Posterior cingulate gyrus (tissue), 11 donors: ENCODE data around the gene MYB.
"Not testable (repeated sequence)": the region's sequence is repeated elsewhere in the genome, so short reads cannot be mapped to it uniquely, and the experiment has no call there.

ENCODE experiments used
- DNase-seq, 10 donors: peaks; one replicate each; pipeline versions ENCODE4 v3.0.0 to v3.0.0-alpha.2; 2020 to 2021; ENCODE audit warnings: mixed read lengths in 3 of 10
- intact Hi-C: fragments of 100-400 bp; cut with DNase I; formaldehyde crosslinking; loops from one replicate; pipeline ENCODE4 v1.15.1; 2023

Gene MYB

DNA sequence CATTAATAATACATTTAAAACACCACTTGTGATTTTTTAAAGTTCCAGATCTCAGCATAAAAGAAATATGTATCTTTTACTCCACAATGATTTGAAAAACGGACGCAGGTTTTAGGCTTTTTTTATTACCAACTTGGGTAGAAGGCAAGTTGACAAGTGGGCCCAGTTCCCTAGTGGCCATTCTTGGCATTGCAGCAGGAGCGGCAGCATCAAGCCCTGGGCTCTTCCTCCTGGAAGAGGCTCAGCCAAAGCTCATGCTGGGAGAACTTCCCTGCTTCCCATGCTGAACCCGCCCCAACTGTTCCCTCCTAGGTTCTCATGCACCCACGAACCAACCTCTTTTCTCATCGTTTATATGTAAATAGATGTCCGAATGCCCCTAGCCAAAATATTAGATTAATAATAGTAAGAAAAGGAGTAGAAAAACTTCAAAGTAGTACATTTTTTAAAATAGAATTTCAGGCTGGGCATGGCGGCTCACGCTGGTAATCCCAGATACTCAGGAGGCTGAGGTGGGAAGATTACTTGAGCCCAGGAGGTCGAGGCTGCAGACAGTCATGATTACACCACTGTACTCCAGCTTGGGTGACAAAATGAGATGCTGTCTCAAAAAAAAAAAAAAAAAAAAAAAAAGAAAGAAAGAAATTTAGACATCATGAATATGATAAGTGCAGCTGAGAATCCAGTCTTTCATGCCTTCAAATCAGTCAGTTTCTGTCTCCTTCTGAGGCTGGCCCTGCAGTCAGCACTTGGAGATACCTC lies 18.2 kb upstream of the MYB start:
- intact Hi-C loops = no loop called here
- peak in 1 of 10 donors; percentile 50 for DNase-seq

DNA sequence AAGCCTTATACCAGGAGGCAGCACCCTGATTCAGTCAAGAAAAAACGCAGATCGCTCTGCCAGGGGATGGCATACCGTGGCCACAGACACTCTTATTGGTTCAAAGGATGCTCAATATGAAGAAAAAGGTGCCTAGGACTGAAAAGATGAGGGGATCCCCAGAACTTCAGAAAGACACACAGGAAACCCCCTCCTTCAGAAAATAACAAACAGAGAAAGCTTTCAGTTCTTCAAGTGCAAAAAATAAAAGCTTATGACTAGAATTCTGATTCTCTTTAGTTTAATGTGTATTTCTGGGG lies 17.7 kb upstream of the MYB start:
- DNase-seq = no peak
- intact Hi-C loops = no loop called here

DNA sequence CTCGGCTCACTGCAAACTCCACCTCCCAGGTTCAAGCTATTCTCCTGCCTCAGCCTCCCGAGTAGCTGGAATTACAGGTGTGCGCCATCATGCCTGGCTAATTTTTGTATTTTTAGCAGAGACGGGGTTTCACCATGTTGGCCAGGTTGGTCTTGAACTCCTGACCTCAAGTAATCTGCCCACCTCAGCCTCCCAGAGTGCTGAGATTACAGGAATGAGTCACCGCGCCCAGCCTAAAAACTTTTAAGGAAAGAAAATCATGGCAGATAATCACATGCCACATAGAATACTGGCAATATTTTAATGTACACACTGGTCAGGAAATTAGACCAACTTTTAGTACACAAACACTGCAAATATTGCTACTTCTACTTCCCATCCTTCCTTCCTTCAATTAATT lies 16.7 kb upstream of the MYB start:
- DNase-seq = peak in 1 of 10 donors; percentile 33
- intact Hi-C loops = not testable (repeated sequence)

DNA sequence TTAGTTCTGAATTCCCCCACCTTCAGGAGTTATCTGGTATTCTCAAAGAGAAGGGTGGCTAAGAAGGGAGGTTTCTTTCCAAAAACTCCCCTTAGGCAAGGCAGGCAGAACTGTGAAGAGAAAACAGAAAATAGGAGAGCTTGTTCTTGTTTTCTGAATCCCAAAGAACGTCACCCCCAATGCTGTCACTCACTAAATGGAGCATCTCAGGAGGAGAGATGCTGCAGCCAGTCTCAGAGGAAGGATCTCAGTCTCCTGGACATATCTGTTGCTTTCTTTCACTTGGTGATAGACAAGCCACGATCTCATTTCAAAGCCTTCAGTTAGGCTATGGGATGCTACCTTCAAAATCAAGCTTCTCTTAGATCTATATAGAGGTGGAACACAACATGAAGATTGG lies 16.1 kb upstream of the MYB start:
- DNase-seq = no peak
- intact Hi-C loops = no loop called here

DNA sequence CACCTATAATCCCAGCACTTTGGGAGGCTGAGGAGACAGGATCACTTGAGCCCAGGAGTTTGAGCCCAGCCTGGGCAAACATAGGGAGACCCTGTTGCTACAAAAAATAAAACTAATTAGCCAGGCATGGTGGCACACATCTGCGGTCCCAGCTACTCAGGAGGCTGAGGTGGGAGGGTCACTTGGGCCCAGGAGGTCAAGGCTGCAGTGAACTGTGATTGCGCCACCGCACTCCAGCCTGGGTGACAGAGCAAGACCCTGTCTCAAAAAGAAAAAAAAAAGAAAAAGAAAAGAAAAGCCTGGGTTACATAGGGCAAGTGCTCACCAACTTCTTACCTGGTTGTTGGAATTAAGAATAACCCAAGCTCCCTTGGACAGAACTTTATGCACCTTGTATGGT lies 14.6 kb upstream of the MYB start:
- intact Hi-C loops = no loop called here
- DNase-seq = peak in 2 of 10 donors; percentile 29 to 30

DNA sequence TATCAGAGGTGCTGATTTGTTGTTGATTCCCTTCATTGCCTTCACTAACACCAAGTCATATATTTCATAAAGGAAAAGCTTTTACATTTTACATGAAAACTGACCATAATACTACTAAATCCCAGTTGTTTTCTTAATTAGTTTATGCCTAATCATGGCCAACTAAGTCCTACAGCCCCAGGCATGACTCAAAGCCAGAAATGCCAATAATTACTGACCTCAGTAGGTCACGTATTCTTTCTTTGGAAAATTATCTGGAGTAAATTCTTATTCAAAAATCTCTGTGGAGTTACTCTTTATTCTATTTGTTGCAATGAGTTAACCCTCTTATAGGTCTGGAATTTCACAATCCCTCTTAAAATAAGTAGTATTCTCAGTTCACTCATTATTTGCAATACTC lies 13.5 kb upstream of the MYB start:
- no peak for DNase-seq
- intact Hi-C loops = no loop called here

DNA sequence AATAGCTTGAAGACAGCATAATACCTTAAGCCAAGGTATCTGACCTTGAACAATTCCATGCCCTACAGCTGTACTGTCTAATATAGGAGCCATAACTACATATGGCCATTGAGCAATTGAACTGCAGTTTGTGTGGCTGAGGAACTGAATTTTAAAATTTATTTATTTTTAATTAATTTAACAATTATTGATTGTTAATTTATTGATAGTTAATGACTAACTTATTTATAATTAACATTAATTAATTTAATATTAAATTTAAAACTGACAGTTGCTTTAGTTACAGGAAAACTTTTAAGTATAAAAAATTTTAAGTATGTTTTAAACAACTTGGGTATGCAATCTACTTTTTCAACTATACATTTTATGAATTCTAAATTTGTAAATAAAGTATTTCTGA lies 12.3 kb upstream of the MYB start:
- intact Hi-C loops = no loop called here
- DNase-seq = no peak

DNA sequence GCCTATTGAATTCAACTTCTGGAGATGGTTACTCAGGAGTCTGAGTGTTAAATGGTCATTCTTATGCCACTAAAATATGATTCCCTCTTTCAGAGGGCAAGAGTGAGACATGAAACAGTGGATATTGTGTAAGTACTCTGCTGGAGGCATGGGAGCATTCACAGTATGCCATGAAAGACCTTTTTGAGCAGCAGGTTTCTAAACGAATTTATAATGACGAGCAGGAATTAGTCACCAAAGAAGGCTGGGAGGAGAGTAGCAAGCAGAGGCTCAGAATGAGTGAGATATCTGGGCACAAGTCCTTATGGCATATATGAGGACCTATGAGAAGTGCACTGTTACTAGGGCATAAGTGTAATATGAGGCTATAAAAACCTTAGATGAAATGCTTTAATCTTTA lies 10.9 kb upstream of the MYB start:
- DNase-seq = no peak
- intact Hi-C loops = loop anchor here (10.0 kb wide), 1 partner anchor 115 kb away; the partner anchor contains the start of gene HBS1L

DNA sequence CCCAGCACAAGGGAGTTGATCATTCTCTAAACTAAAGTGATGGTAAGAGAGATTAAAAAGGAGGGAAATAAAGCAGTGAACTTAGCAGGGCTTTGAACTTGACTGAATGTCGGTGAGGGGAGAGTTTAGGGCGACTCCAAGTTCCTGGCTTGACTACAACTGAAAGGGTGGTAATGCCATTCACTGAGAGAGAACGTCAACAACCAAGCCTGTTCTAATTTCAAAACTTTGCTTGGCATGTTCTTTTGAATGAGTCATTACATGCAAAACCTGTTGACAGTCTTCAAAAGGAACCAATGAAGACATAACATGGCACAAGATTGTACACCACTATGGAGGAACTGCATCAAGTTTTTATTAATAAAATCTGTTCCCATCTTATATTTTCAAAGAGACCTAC lies 10.3 kb upstream of the MYB start:
- no peak for DNase-seq
- intact Hi-C loops = loop anchor here (10.0 kb wide), 1 partner anchor 116 kb away; the partner anchor contains the start of gene HBS1L

DNA sequence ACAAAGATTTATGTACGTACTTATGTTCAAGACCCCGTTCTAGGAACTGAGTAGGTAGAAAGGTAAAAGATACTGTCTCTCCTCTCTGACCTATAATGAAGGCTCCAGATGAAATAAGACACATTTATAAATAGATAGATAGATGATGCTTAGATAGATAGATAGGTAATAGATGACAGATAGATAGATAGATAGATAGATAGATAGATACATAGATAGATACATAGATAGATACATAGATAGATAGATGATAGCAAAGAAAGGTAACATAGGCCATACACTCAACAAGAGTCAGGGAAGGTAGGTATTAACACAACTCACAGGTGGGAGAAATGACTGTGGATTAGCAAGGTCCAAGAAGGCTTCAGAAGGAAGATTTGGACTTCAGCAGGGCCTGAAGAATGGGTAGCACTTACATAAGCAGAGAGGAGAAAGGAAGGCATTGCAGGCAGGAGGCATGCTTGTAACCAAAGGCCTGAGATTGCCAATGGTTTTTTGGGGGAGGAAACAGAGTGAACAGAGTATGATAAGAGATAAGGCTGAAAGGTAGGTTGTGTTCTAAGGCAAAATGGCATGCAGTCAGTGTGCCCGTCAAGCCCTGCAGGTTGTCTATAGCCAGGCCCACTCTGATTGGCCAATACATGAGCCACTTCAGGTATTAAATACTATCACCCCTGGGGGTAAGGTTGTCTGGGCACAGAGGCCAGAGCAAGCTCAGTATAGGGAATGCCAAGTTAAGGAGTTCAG lies 7.7 kb upstream of the MYB start:
- intact Hi-C loops = loop anchor here (10.0 kb wide), 1 partner anchor 119 kb away; the partner anchor contains the start of gene HBS1L
- peak in 1 of 10 donors; percentile 35 for DNase-seq

DNA sequence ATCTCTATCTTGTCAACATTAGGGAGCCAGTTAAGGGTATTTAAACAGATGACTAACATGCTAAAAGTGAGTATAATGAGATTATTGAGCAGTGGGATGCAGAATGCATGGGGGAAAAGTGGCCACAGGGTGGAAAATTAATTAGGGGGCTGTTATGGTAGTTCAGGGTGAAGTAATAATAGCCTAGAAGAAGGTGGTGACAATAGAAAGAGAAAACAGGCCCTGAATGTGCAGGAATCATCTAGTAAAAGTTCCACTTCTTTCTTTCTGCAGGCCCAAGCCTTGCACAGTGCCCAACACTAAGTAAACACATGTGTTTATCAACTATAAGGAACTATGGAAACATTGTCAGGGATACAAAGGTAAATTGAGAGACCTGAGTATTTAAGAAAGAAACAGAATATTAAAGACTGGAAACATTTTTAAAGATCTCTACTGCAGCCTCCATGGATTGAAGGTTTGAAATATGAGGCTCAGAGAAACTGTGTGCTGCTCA lies 7.1 kb upstream of the MYB start:
- no peak for DNase-seq
- intact Hi-C loops = loop anchor here (10.0 kb wide), 1 partner anchor 119 kb away; the partner anchor contains the start of gene HBS1L

DNA sequence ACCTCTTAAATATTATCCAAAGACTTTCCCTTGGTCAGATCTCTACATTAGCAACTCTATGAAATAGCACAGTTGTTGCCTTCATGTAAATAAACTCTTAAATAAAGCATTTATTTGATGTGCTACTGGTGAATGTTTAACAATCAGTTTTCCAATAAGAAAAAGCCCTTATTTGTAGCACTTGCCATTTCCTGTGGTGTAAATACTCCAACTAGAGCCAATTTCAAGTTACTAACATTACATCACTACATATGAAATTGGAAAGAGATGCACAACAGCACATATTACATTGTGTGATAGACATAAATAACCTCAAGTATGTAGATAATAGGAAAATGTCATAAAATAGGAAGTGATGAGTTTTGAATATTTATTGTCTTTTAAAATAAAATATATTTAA lies 5.0 kb upstream of the MYB start:
- no peak for DNase-seq
- intact Hi-C loops = loop anchor here (10.0 kb wide), 1 partner anchor 121 kb away; the partner anchor contains the start of gene HBS1L

DNA sequence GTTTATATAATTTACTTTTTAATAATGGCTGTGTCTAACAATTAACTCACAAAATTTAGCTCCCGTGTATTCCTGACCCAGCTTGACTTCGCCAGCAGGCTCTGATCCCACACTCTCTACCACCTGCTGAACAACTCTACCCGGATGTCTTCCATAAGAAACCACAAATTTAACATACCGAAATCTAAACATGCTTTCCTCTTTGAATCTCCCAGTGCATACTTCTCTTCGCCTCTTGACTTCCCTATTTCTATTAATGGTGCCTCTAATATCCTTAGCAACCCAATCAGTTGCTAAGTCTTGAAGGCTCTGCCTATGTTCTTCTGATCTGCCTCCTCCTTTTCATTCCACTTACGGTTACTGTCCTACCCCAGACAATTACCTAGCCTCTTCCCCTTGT lies 4.6 kb upstream of the MYB start:
- intact Hi-C loops = loop anchor here (10.0 kb wide), 1 partner anchor 122 kb away; the partner anchor contains the start of gene HBS1L
- DNase-seq = no peak

DNA sequence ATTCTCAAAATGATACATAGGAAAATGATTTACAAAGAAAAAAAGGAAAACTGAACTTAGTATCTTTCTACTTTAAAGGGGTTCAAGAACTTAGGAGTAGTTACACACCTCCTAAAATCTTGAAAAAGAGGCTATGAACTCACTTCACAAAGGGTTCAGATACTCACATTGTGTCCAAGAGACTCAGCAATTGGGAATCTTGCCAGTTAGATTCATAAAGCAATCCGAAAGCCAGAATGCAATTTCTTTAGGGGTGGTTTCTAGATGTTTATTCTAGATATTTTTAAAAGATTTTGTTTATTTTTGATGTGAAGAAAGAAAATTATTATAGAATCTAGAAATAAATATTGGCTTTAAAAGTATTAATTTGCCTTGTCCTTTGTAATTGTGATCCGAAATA lies 1.7 kb upstream of the MYB start:
- intact Hi-C loops = loop anchor here (10.0 kb wide), 1 partner anchor 125 kb away; the partner anchor contains the start of gene HBS1L
- no peak for DNase-seq

DNA sequence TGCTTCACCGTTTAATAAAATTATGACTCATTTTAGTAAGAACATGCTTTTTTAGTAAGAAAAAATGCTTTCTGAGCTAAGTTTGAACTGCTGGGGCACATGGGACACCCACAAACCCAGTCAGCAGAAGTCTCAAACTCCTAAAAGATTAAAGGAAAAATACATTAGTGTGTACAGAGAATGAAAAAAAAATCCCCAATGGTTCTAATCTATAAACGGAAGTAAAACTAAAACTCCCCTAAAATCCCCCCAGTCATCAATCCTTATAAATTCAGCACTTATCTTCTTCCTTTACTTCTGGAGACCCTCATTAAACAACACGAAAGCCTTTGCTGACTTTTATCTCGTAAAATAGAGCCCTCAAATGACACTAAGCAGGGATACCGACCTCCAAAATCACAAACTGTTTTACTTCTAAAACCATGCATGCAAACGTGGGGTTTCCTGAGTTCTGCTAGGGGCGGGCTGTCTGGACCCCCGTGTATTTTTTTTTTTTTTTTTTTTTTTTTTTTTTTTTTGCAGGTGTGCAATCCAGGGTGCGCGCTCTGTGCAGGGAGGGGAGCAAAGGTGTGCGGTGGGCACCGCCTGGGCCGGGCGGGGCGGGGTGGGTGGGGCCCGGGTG lies 1.1 kb upstream of the MYB start:
- intact Hi-C loops = loop anchor here (10.0 kb wide), 1 partner anchor 125 kb away; the partner anchor contains the start of gene HBS1L
- no peak for DNase-seq

DNA sequence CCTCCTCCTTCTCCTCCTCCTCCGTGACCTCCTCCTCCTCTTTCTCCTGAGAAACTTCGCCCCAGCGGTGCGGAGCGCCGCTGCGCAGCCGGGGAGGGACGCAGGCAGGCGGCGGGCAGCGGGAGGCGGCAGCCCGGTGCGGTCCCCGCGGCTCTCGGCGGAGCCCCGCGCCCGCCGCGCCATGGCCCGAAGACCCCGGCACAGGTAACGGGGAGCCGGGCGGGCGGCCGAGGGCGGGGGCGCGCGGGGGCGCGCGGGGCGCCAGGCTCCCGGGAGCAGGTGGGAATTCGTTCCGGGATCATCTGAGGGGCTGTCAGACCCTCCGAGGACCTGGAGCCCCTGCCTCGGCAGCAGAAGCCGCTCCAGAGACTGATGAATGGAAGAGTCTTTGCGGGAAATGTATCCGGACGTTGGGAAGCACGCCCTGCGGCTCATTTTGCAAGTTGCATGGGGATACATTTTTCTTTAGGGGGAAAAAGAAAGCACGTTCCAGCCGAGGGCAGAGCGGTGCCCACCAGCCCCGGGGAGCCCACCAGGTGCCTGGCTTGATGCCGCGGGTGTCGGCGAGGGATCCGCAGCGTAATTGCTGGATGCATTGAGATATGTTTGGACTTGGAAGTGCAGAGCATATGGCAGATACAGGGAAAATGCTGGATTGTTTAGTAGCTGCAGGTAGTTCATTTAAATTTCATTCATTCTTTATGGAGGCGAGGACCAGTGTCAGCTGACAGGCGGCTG lies 394 bp downstream of the MYB start:
- no peak for DNase-seq

DNA sequence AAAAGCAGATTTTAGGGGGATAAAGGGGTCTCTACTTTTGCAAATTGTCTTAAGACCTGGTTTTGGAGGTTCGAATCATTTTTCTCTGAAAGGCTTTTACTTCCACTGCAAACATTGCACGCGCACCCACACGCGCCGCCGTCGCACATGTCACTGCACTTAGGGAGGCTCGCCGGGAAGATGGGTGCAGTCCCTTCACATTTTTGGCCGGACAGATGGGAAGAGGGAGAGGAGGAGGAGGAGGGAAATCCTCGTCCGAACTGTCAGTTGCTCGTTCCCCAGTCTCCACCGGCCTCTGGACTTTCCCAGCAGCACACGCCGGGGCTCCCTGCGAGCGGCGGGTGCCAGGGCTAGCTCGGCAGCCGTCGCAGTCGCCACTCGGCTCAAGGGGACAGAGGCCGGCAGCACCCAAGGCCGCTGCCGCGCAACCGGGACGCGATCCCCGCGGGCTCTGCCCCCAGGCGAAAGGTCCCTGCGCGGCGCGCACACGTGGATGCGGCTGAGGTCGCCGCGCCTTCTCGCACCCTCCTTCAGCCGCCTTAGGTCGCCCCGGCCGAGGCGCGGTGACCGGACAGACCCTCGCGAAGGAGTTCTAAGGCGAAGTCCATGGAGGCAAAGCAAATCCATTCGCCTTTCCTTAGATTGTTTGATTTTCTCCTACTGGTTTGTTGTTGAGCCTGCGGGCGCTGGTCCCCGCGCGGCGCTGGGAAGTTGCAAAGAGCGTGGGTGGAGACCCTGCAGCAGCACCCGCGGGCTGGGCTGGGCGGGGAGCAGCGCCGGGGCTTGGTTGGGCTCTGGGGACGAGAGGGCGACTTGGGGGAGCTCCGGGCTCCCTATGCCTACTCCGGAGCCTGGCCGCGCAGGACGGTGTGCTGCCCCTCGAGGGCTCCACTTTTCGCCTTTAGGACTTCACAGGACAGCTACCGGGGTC lies 1.2 kb downstream of the MYB start:
- intact Hi-C loops = no loop called here
- peak in 2 of 10 donors; percentile 57 to 74 for DNase-seq

More for the DNA sequence above, 394 bp downstream of the MYB start:
- intact Hi-C loops = no loop called here

DNA sequence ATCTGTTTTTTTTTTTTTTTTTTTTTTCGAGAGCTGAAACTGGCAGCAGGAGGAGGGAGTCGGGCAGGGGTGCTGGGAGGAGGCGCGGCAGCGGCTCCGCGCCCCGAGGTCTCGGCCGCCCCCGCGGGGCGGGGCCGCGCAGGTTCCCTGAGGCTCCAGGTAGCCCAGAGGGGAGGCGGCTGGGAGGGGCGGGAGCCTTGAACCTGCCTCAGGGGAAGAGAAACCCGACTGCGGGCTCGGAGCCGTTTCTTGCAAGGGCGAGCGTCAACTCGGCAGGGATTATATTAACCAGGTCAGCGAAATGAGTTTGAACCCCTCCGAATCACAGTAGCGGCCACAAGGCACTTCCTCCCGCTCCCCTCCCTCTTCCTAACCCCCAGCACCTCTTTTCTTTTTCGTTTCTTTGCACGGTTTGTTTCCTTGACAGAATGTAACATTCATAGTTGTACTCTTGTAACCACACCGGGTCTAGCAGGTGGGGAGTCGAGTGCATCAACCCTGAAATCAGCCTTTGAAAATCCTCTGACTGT lies 2.0 kb downstream of the MYB start:
- intact Hi-C loops = no loop called here
- no peak for DNase-seq
